Measurements from ENCODE around the gene PELI1. TPM values are rescaled to one million over a fixed set of nuclear protein-coding genes. Genes with fewer than 3 reads are reported as not detected.

The PELI1 gene
- total RNA-seq, 1 experiment from 2014 or later: 61.0 TPM

- Histone ChIP-seq H3K4ac (ENCODE audit: low read depth, low read length) (no peak overlapping the region), H3K79me2 (ENCODE audit: insufficient read depth, low read length) (no peaks in the 10 kb centered on the region), H2BK120ac (ENCODE audit: low read depth, low read length, poor library complexity, severe bottlenecking) (no peak overlapping the region), H2AFZ (ENCODE audit: low read length) (no peak overlapping the region), H4K8ac (replicated peaks; ENCODE audit: insufficient read length, low read depth, low read length) (no peak overlapping the region), H4K20me1 (ENCODE audit: control insufficient read depth, insufficient read depth, insufficient read length) (no peaks in the 10 kb centered on the region), H3T11ph (ENCODE audit: low read length) (no peak overlapping the region), H2BK12ac (ENCODE audit: insufficient read length, low read depth, low read length) (no peak overlapping the region), H3K23me2 (ENCODE audit: insufficient read length, low read depth, low read length, poor library complexity, severe bottlenecking) (no peaks in the 10 kb centered on the region), H3K23ac (ENCODE audit: insufficient read length, low read depth, low read length) (no peak overlapping the region), H4K5ac (ENCODE audit: insufficient read length, low read depth, low read length) (no peak overlapping the region), H4K91ac (ENCODE audit: insufficient read length, low read depth, low read length) (no peak overlapping the region), H2BK15ac (ENCODE audit: low read depth, low read length) (no peak overlapping the region), H3K27ac (ENCODE audit: insufficient read length, low read depth, low read length) (no peak overlapping the region), H2AK5ac (ENCODE audit: insufficient read length, low read length) (no peak overlapping the region), H3K4me2 (ENCODE audit: insufficient read depth, insufficient read length, low read length) (no peak overlapping the region), H3K79me1 (ENCODE audit: insufficient read depth, low read depth, low read length, poor library complexity, severe bottlenecking) (no peaks in the 10 kb centered on the region), H3K27me3 (ENCODE audit: insufficient read depth, low read length) (no peaks in the 10 kb centered on the region), H3K9me3 (ENCODE audit: control insufficient read depth, low read depth, low read length) (no peaks in the 10 kb centered on the region), H3K14ac (ENCODE audit: insufficient read depth, low read length) (no peak overlapping the region), H3K9ac (ENCODE audit: extremely low read depth, insufficient read length, low read length) (no peak overlapping the region), H2BK5ac (ENCODE audit: insufficient read length, low read length) (no peak overlapping the region), H3K4me1 (ENCODE audit: insufficient read depth, low read length) (no peaks in the 10 kb centered on the region), H3K56ac (ENCODE audit: insufficient read length, low read depth, low read length) (no peak overlapping the region), H3K18ac (ENCODE audit: insufficient read length, low read depth, low read length) (no peak overlapping the region), H2BK20ac (ENCODE audit: low read depth, low read length, poor library complexity, severe bottlenecking) (no peak overlapping the region)
- no peaks in the 10 kb centered on the region; the same call in 1 of the 2 replicates for H3K27me3 Mint-ChIP-seq (ENCODE audit: low read depth)
- no peaks in the 10 kb centered on the region for H3K36me3 Mint-ChIP-seq (ENCODE audit: insufficient read depth in 1 of 3, low read depth in 3 of 3)
- H3K9me3 Mint-ChIP-seq: no peaks in the 10 kb centered on the region
- peaks cover 15 to 19% of the 10 kb centered on the region in 2 experiments for H3K4me1 Mint-ChIP-seq
- no peak for DNase-seq
- no peak overlapping the region for H3K4me3 Mint-ChIP-seq
- TF ChIP-seq, protein P1, sequence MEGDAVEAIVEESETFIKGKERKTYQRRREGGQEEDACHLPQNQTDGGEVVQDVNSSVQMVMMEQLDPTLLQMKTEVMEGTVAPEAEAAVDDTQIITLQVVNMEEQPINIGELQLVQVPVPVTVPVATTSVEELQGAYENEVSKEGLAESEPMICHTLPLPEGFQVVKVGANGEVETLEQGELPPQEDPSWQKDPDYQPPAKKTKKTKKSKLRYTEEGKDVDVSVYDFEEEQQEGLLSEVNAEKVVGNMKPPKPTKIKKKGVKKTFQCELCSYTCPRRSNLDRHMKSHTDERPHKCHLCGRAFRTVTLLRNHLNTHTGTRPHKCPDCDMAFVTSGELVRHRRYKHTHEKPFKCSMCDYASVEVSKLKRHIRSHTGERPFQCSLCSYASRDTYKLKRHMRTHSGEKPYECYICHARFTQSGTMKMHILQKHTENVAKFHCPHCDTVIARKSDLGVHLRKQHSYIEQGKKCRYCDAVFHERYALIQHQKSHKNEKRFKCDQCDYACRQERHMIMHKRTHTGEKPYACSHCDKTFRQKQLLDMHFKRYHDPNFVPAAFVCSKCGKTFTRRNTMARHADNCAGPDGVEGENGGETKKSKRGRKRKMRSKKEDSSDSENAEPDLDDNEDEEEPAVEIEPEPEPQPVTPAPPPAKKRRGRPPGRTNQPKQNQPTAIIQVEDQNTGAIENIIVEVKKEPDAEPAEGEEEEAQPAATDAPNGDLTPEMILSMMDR (conservative IDR thresholded peaks at IDR 0.05): no peak
- no peak overlapping the region for H3K27ac Mint-ChIP-seq
Measured at GRCh38 chr2:64168201-64168600, 24.0 kb upstream of the PELI1 start.

Measured in H9 (cell line).